CD4-positive, alpha-beta memory T cell (primary cell): ENCODE measurements around the gene EPB41L5. TPM values are rescaled to one million over a fixed set of nuclear protein-coding genes. Genes with fewer than 3 reads are reported as not detected.

ENCODE experiments used
- CTCF ChIA-PET: fragments of 350-600 bp; sonication (Branson Sonifier 250); formaldehyde crosslinking; loops from one replicate; lab custom pipeline; 2021; ENCODE audit warnings: inconsistent platforms; ENCODE audit not compliant: partially characterized antibody; lab: Charles Lee
- POLR2A ChIA-PET: fragments of 350-600 bp; sonication (Branson Sonifier 250); formaldehyde crosslinking; loops from one replicate; lab custom pipeline; 2021; ENCODE audit not compliant: partially characterized antibody; lab: Charles Lee
- DNase-seq, 5 donors: peaks; one replicate each; pipeline versions ENCODE4 v3.0.0 to v3.0.0-alpha.2; 2020 to 2022; ENCODE audit warnings: mixed read lengths in 1 of 5
- H3K27ac ChIP-seq: one replicate; pipeline ENCODE4 v1.7.0; 2013; ENCODE audit warnings: low read depth, low read length
- H3K27me3 ChIP-seq: 2 replicates; pipeline ENCODE4 v1.7.0; 2013; ENCODE audit warnings: mild to moderate bottlenecking, low read length, moderate library complexity; ENCODE audit not compliant: insufficient read depth
- H3K36me3 ChIP-seq: 2 replicates; pipeline ENCODE4 v1.7.0; 2013; ENCODE audit warnings: mild to moderate bottlenecking, low read length, moderate library complexity; ENCODE audit not compliant: insufficient read depth
- H3K4me1 ChIP-seq: 2 replicates; pipeline ENCODE4 v1.7.0; 2013; ENCODE audit warnings: mild to moderate bottlenecking, low read length, moderate library complexity; ENCODE audit not compliant: insufficient read depth
- H3K4me3 ChIP-seq, 2 donors: one replicate each; pipeline ENCODE4 v1.7.0; 2013; ENCODE audit warnings: low read length in 2 of 2, mild to moderate bottlenecking in 1 of 2
- H3K9me3 ChIP-seq, 2 donors: one replicate each; pipeline ENCODE4 v1.7.0; 2013; ENCODE audit warnings: low read length in 2 of 2, control low read depth in 1 of 2; ENCODE audit not compliant: control insufficient read depth in 1 of 2
- H3K27ac Mint-ChIP-seq, 7 donors: one replicate each; pipeline ENCODE4 v1.8.0; 2020 to 2021; ENCODE audit warnings: mixed read lengths in 7 of 7, mild to moderate bottlenecking in 6 of 7, inconsistent platforms in 3 of 7, moderate library complexity in 3 of 7
- H3K27me3 Mint-ChIP-seq, 2 donors: one replicate each; pipeline ENCODE4 v1.8.0; 2020 to 2021; ENCODE audit warnings: mixed read lengths in 2 of 2
- H3K36me3 Mint-ChIP-seq, 2 donors: one replicate each; pipeline ENCODE4 v1.8.0; 2020 to 2021; ENCODE audit warnings: mixed read lengths in 2 of 2, inconsistent platforms in 1 of 2, mild to moderate bottlenecking in 1 of 2
- H3K4me1 Mint-ChIP-seq, 4 donors: one replicate each; pipeline ENCODE4 v1.8.0; 2020 to 2021; ENCODE audit warnings: mixed read lengths in 4 of 4, mild to moderate bottlenecking in 1 of 4
- H3K4me3 Mint-ChIP-seq, 8 donors: one replicate each; pipeline ENCODE4 v1.8.0; 2020 to 2021; ENCODE audit warnings: mixed read lengths in 8 of 8, mild to moderate bottlenecking in 7 of 8, moderate library complexity in 6 of 8, inconsistent platforms in 3 of 8
- H3K9me3 Mint-ChIP-seq, 8 donors: one replicate each; pipeline ENCODE4 v1.8.0; 2020 to 2021; ENCODE audit warnings: mixed read lengths in 8 of 8, mild to moderate bottlenecking in 5 of 8, inconsistent platforms in 3 of 8, moderate library complexity in 1 of 8
- intact Hi-C: fragments of 100-400 bp; cut with micrococcal nuclease; formaldehyde crosslinking; loops from one replicate; pipeline ENCODE4 v1.15.1; 2023
- polyA plus RNA-seq, 2 donors: library from polyadenylated mRNA; unstranded; fragments of 300-500 nt; fragmentation: Illumina TruSeq; gene quantifications; one replicate each; pipeline ENCODE4 v1.2.3, GENCODE V29; 2021
- total RNA-seq, 2 experiments: library from RNA; stranded (reverse); gene quantifications; one replicate each; pipeline ENCODE4 v1.2.3, GENCODE V29; 2021

The EPB41L5 gene
- total and polyA plus RNA-seq, 4 experiments from 2014 or later: 1.4 to 6.2 (median 4.1) TPM

DNA sequence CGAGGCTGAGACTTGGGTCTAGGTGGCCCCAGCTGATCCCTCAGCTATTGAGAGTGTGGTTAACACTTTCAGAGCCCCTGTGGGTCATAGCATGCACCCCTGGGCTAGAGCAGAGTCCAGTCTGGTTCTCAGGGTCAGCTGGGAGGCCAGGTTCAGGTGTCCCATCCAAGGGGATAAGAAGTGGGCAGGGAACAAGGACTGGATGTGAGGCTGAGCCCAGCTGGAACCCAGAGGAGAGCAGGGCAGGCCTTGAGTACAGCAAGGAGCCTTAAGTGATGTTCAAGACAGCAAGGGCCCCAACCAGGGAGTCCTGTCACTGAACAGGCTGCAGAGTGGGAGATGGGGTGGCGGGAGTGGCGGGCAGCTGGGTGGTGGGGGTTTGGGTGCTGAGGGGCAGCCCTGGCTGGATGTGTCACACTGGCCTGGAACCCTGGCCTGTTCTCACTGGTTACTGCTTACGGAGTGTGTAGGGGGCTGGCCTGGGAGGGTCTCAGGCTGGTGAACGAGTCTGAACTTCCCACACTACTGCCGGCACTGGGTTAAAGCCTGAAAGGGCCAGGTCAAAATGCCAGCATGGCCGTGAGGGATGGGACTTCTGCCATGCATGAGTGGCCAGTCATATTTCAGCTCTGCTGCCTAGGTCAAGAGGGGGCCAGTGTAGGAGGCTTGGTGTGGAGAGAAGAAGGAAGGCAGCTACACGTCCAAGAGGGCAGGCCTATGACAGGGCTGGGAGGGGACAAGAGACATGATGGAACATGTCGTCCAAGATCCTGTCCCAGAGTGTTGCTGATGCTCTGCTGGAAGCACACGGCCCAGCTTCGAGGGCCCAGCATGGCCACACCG is 196.8 kb downstream of the EPB41L5 start:
- Histone ChIP-seq H3K4me3 (no peak overlapping the region), H3K9me3 (no peaks in the 10 kb centered on the region), H3K27ac (peak overlapping the region; percentile 23), H3K36me3 (no peaks in the 10 kb centered on the region), H3K4me1 (peaks cover 14% of the 10 kb centered on the region), H3K27me3 (no peaks in the 10 kb centered on the region)
- Mint-ChIP-seq H3K4me3 (peak overlapping the region in 6 of 8 donors; percentile 9 to 64 (median 36)), H3K36me3 (no peaks in the 10 kb centered on the region), H3K4me1 (peaks cover 0 to 17% (median 9%) of the 10 kb centered on the region in 4 donors), H3K9me3 (peaks cover 0 to 2% (median 0%) of the 10 kb centered on the region in 8 donors), H3K27ac (peak overlapping the region; percentile 57 to 91 (median 77)), H3K27me3 (no peaks in the 10 kb centered on the region)
- ChIA-PET POLR2A (interaction anchor here (1.1 to 2.0 kb wide), 7 partner anchors 10 to 104 kb away, joined by 3 to 10 read pairs (median 6); partner anchors contain the start of gene TMEM185B), CTCF (interaction anchor here (0.8 to 5.2 kb wide), 5 partner anchors 29 to 103 kb away, joined by 3 to 50 read pairs (median 4); partner anchors contain the start of gene RALB)
- DNase-seq: peak in 1 of 5 donors; percentile 46
- intact Hi-C loops: no loop called here

DNA sequence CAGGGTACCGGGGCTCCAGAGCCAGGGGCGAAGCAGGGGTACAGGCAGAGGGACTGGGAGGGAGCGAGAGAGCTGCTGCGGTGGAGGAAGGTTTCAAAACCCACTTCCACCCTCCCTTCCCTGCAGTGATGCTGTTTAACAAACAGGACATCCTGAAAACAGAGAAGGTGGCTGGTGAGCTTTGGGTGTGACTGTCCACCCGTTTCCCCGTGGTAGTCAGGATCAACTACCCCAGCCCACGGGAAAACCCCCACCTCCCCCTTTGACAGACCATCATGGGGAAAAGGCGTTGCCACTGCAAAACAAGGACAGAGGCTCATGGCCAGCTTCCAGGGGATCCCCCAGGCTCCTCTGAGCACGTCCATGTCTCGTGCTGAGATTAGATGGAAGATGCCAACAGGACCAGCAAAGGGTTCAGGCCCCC is 197.4 kb downstream of the EPB41L5 start:
- intact Hi-C loops: no loop called here
- POLR2A ChIA-PET: interaction anchor here (1.1 to 2.0 kb wide), 7 partner anchors 10 to 103 kb away, joined by 3 to 10 read pairs (median 6); partner anchors contain the start of genes RALB and TMEM185B
- DNase-seq: peak in 1 of 5 donors; percentile 41
- Histone ChIP-seq H3K9me3 (no peaks in the 10 kb centered on the region), H3K4me3 (no peak overlapping the region), H3K36me3 (no peaks in the 10 kb centered on the region), H3K27me3 (no peaks in the 10 kb centered on the region), H3K4me1 (peaks cover 14% of the 10 kb centered on the region), H3K27ac (peak overlapping the region; percentile 23)
- CTCF ChIA-PET: interaction anchor here (1.6 to 5.2 kb wide), 3 partner anchors 34 to 102 kb away, joined by 4 to 50 read pairs (median 9); partner anchors contain the start of gene RALB
- peaks cover 0 to 17% (median 9%) of the 10 kb centered on the region in 4 donors for H3K4me1 Mint-ChIP-seq
- peak overlapping the region in 6 of 7 donors; percentile 57 to 91 (median 78) for H3K27ac Mint-ChIP-seq
- no peaks in the 10 kb centered on the region for H3K27me3 Mint-ChIP-seq
- peak overlapping the region in 7 of 8 donors; percentile 9 to 64 (median 40) for H3K4me3 Mint-ChIP-seq
- no peaks in the 10 kb centered on the region for H3K36me3 Mint-ChIP-seq
- peaks cover 0 to 2% (median 0%) of the 10 kb centered on the region in 8 donors for H3K9me3 Mint-ChIP-seq

DNA sequence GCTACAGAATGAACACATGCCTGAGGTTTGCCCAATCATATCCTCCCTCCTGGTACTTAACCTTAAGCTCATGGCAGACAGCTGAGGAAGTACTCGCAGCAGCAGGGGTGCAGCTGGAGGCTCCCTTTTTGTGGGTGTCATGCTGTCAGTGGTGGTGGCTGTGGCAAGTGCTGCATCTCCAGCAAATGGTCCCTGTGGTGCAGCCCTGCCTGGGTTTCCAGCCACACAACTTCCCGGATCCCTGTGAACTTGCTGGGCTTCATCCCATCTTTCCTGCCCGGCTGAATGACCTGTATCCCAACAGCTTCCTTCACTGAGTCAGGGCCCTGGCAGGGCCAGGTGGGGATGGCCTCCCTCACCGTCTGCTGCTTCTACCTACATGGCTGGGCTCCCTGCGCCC is 205.3 kb downstream of the EPB41L5 start:
- H3K4me3 Mint-ChIP-seq: no peak overlapping the region
- CTCF ChIA-PET: interaction anchor here (1.1 to 2.4 kb wide), 2 partner anchors 10 to 95 kb away, joined by 3 to 6 read pairs; no protein-coding TSS in a partner anchor
- Histone ChIP-seq H3K36me3 (no peaks in the 10 kb centered on the region), H3K27ac (no peak overlapping the region), H3K27me3 (no peaks in the 10 kb centered on the region), H3K9me3 (no peaks in the 10 kb centered on the region), H3K4me1 (peaks cover 23% of the 10 kb centered on the region), H3K4me3 (no peak overlapping the region)
- no peaks in the 10 kb centered on the region for H3K27me3 Mint-ChIP-seq
- H3K9me3 Mint-ChIP-seq: peaks cover 0 to 8% (median 0%) of the 10 kb centered on the region in 8 donors
- peaks cover 22 to 42% (median 29%) of the 10 kb centered on the region in 4 donors for H3K4me1 Mint-ChIP-seq
- H3K36me3 Mint-ChIP-seq: peaks cover 24 to 35% of the 10 kb centered on the region in 2 donors
- POLR2A ChIA-PET: interaction anchor here (2.4 kb wide), 1 partner anchor 34 kb away, joined by 10 read pairs; the partner anchor contains the start of gene RALB
- H3K27ac Mint-ChIP-seq: no peak overlapping the region
- no peak for DNase-seq
- intact Hi-C loops: no loop called here

DNA sequence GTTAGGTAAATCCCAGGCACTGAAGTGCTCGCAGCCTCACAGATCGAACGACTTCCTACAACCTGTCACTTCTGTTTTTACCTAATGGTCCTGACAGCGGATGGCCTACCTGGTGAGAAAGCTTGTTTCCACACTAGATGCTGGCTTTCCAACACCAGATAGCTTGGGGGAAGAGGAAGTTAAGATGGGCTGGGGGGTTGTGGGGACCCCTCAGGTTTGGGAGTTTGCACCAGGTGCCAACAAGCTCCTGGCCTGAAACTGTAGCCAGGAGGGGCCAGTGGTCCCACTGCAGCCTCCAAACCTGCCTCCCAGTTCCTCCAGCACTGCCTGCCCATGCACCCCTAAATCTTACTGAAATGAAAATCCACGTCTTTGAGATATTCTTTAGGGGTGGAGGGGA is 206.4 kb downstream of the EPB41L5 start:
- no peak overlapping the region for H3K4me3 Mint-ChIP-seq
- Histone ChIP-seq H3K27ac (no peak overlapping the region), H3K36me3 (no peaks in the 10 kb centered on the region), H3K4me3 (no peak overlapping the region), H3K27me3 (no peaks in the 10 kb centered on the region), H3K9me3 (no peaks in the 10 kb centered on the region), H3K4me1 (peaks cover 30% of the 10 kb centered on the region)
- peaks cover 24 to 35% of the 10 kb centered on the region in 2 donors for H3K36me3 Mint-ChIP-seq
- ChIA-PET CTCF (interaction anchor here (1.3 to 2.4 kb wide), 4 partner anchors 9 to 94 kb away, joined by 5 to 7 read pairs (median 6); no protein-coding TSS in a partner anchor), POLR2A (interaction anchor here (1.2 to 2.4 kb wide), 5 partner anchors 10 to 42 kb away, joined by 4 to 10 read pairs (median 4); partner anchors contain the start of gene RALB)
- H3K4me1 Mint-ChIP-seq: peaks cover 24 to 50% (median 34%) of the 10 kb centered on the region in 4 donors
- H3K27ac Mint-ChIP-seq: peak overlapping the region in 2 of 7 donors; percentile 29 to 36
- DNase-seq: no peak
- intact Hi-C loops: no loop called here
- no peaks in the 10 kb centered on the region for H3K27me3 Mint-ChIP-seq
- H3K9me3 Mint-ChIP-seq: peaks cover 0 to 8% (median 0%) of the 10 kb centered on the region in 8 donors

DNA sequence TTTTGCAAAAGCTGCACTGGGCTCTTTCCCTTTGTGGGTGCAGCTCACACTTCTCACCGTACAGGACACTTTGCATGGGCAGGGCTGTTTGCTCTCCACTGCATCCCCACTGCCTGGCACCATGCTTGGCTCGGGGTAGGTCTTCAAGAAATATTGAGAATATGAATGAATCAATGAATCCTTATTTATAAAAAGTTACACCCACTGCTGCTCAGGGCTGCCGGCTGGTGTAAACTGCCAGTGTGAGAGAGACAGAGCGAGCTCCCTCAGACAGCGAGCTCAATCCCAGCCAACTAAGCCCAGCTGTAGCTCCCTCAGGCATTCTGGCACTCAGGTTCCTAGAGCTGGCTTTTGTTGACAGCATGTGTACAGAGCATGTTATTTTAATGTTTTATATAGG is 206.9 kb downstream of the EPB41L5 start:
- intact Hi-C loops: loop anchor here (5.0 kb wide), 1 partner anchor 112 kb away; no protein-coding TSS in a partner anchor
- H3K27ac ChIP-seq: no peak overlapping the region
- H3K4me1 Mint-ChIP-seq: peaks cover 27 to 55% (median 38%) of the 10 kb centered on the region in 4 donors
- no peaks in the 10 kb centered on the region for H3K36me3 ChIP-seq
- no peak overlapping the region for H3K4me3 Mint-ChIP-seq
- H3K36me3 Mint-ChIP-seq: peaks cover 24 to 35% of the 10 kb centered on the region in 2 donors
- H3K27me3 ChIP-seq: no peaks in the 10 kb centered on the region
- peaks cover 33% of the 10 kb centered on the region for H3K4me1 ChIP-seq
- peaks cover 0 to 8% (median 0%) of the 10 kb centered on the region in 8 donors for H3K9me3 Mint-ChIP-seq
- H3K27ac Mint-ChIP-seq: peak overlapping the region in 3 of 7 donors; percentile 25 to 68 (median 30)
- H3K9me3 ChIP-seq: no peaks in the 10 kb centered on the region
- no peak for DNase-seq
- ChIA-PET POLR2A (interaction anchor here (1.2 to 2.4 kb wide), 5 partner anchors 10 to 43 kb away, joined by 4 to 10 read pairs (median 4); partner anchors contain the start of gene RALB), CTCF (interaction anchor here (1.3 to 2.4 kb wide), 4 partner anchors 8 to 93 kb away, joined by 5 to 7 read pairs (median 6); no protein-coding TSS in a partner anchor)
- H3K4me3 ChIP-seq: no peak overlapping the region
- H3K27me3 Mint-ChIP-seq: no peaks in the 10 kb centered on the region

DNA sequence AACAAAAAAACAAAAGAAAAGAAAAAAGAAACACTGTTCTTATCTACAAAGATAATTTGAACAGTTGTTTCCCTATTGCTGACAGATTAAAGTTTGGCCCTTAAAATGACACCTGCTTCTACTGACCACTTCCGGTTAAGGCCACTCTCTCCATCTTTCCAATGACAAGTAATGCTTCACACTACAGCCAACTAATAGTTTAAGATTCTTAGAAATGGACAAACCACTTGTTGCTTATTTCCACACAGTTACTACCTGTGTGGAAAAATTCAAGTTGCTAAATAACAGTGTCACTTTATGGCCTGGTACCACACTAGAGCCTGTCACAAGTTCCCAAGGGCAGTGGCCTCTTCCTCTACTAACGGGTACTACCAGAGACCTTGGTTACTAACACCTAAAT is 207.9 kb downstream of the EPB41L5 start:
- ChIA-PET CTCF (no interaction called here), POLR2A (interaction anchor here (1.6 to 3.9 kb wide), 2 partner anchors 11 to 31 kb away, joined by 7 to 32 read pairs; partner anchors contain the start of gene RALB)
- Histone ChIP-seq H3K9me3 (no peaks in the 10 kb centered on the region), H3K4me3 (no peak overlapping the region), H3K27me3 (no peaks in the 10 kb centered on the region), H3K4me1 (peaks cover 33% of the 10 kb centered on the region), H3K36me3 (no peaks in the 10 kb centered on the region), H3K27ac (no peak overlapping the region)
- intact Hi-C loops: loop anchor here (5.0 kb wide), 1 partner anchor 113 kb away; no protein-coding TSS in a partner anchor
- H3K4me3 Mint-ChIP-seq: peak overlapping the region in 5 of 8 donors; percentile 4 to 88 (median 47)
- H3K27ac Mint-ChIP-seq: peak overlapping the region in 4 of 7 donors; percentile 29 to 97 (median 84)
- no peak for DNase-seq
- H3K9me3 Mint-ChIP-seq: peaks cover 0 to 8% (median 0%) of the 10 kb centered on the region in 8 donors
- H3K4me1 Mint-ChIP-seq: peaks cover 27 to 61% (median 40%) of the 10 kb centered on the region in 4 donors
- no peaks in the 10 kb centered on the region for H3K27me3 Mint-ChIP-seq
- peaks cover 24 to 35% of the 10 kb centered on the region in 2 donors for H3K36me3 Mint-ChIP-seq
